ENCODE results near the gene SYCP3. TPM values are rescaled to one million over a fixed set of nuclear protein-coding genes. Genes with fewer than 3 reads are reported as not detected.
"Not testable (repeated sequence)": the region's sequence is repeated elsewhere in the genome, so short reads cannot be mapped to it uniquely, and the experiment has no call there.

SYCP3 gene
- polyA plus RNA-seq, 3 donors: 0.23 to 3.1 (median 0.73) TPM

DNA sequence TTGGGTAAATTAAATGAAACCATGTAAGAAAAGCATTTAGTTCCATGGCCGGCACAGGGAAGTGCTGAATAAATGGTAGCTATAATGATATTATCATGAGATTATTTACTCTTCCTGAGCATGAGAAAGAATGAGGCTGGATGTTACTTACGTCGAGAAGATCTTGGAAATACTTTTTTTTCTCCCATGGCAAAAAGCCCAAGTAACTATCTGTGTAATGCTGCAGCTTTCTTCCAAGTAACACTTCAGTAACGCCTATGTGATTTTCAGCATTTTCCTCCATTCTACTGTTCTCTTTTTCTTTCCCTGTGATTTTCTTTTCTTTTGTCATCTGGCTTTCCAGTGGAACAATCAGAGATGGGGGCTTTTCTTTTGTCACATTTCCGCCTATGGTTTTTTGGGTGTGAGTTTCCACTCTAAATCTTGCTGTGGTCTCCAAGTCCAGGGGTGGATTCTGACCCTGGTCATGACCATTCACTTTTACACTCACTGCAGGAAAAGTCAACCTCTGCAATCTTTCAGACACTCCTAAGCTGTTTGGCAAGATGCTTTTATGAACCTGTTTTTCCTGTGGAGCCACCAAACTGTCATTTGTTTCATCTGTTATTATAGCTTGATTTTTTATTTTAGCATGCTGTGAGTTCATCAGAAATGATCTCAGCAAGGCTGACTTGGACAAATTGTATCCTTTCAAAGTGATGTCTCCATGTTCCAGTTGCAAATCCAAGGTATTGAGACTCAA is 25.0 kb upstream of the SYCP3 start:
- no peak for DNase-seq (ENCODE audit: extremely low read depth in 1 of 11, low read depth in 9 of 11, low spot score in 4 of 11)

DNA sequence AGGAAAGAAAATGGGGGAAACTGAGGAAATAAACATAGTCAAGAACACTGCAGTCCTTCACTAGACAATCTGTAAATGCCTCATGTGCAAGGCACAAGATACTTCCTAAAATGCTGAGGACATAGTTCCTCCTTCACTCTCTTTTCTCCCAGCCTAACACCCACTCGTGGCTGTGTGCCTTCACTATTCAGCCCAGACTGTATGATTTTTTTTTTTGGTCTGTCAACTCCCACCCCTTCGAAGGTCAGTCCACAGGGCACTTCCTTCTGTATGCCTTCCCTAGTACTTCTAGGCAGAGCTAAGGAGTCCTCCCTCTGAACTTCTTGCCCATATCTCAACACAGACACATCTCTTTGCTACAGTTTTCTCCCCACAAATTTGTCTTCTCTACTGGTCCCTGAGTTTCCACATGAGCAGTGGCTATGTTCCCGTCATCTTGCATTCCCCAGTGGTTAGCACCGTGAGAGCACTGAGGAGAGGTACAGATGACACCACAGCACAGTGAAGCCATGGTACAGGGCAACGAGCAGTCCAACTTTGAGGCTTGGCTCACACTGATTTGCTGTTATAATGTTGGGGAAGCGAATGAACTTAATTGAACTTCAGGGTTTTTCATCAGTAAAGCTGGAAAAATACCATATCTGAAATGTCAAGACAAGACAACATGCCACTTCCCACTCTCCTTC is 24.1 kb upstream of the SYCP3 start:
- DNase-seq (ENCODE audit: extremely low read depth in 1 of 11, low read depth in 9 of 11, low spot score in 4 of 11): no peak

DNA sequence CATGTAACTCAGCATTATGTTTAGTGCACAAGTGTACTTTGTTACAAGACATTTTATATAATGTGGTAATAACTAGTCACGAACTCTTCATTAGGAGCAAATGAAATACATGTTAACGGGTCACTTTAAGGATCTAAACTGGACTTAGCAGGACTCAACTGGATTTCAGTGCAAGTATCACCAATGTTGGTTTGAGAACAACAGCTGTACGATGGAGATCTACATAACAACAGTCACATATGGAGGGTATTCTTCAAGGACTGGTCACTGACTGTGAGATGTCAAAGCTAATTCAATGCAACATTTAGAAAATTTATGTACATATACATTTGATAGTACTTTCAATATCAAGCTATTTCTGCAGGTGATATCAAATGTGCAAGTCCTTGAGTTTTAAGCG is 22.5 kb upstream of the SYCP3 start:
- DNase-seq (ENCODE audit: extremely low read depth in 1 of 11, low read depth in 9 of 11, low spot score in 4 of 11): no peak

DNA sequence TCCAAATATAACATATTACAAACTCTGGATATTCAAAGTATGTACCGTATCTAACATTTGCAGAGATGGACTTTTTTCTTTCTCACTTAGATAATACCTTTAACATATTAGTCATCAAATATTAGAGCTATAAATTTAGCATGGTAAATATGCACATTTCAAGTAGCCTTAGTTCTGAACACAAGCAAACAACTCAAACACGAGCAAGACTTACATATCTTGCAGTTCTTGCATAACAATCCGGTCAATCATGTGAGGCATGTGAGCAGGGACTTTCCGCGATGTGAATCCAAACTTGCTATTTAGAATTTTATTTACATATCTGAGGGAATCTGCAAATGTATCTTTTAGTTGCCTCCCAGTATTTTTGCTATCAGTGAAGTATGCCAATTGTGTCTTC is 22.1 kb upstream of the SYCP3 start:
- DNase-seq (ENCODE audit: extremely low read depth in 1 of 11, low read depth in 9 of 11, low spot score in 4 of 11): no peak

DNA sequence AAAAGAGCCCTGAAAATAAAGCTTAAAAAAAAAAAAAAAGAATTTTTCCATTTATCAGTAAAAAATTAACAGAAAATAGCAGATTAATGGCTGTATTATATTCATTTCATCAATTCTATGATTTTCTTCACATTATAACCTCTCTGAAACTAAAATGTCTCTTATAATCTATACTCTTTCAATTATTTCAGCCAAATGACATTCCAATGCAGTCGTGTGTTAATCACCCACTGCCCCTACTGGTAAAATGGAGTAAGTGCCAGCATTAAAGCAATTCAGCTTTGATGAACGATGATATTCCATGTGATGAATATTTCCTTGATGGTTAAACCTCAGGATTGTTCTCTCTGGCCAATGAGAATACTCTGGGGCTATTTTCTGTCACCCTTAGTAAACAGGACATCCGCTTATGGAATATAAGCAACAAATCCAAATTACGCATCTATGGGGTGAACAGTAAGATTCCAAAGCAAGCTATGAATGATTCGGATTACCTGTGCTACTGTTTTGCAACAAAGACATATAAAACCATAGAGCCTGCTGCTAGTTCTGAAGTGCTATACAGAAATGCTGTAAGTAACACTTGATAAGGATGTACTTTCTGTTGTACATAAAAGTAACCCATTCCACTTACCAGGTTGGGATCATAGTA is 20.3 kb upstream of the SYCP3 start:
- peak in 6 of 11 donors; percentile 5 to 17 (median 12) for DNase-seq (ENCODE audit: extremely low read depth in 1 of 11, low read depth in 9 of 11, low spot score in 4 of 11)

DNA sequence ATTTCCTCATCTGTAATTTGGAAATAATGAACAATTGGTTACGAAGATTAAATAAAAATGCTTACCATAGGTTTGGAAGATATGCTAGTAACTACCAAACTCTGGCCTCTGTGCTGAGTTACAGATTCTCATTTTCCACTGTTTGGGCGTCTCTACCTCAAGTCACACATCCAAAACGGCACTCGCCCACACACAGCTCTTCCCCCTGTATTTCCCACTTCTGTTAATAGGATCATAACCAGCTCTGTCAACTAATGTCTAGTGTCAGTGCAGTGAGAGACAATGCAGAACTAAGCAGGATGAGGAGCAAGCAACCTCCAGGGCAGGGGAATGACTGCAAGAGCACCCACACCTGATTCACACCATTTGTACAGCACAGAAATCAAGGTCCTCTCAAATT is 10.9 kb upstream of the SYCP3 start:
- DNase-seq (ENCODE audit: extremely low read depth in 1 of 11, low read depth in 9 of 11, low spot score in 4 of 11): no peak

DNA sequence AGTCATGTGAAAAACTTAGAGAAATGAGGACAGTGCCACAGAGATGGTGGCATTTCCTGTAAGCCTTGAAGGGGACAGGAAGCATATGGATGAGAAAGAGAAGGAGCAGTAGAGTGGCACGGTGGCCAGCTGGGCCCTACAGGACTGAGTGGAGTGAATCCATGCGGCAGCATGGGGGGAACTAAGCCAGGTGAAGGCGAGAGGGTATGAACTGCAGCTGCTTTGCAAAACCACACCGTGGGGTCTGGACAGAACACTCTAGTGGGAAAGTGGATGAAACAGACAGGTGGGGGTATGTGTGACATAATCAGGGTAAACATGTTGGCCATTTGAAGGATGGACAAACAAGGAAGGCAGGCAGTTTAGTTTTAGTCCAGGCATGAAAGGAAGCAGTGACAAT is 10.4 kb upstream of the SYCP3 start:
- no peak for DNase-seq (ENCODE audit: extremely low read depth in 1 of 11, low read depth in 9 of 11, low spot score in 4 of 11)

DNA sequence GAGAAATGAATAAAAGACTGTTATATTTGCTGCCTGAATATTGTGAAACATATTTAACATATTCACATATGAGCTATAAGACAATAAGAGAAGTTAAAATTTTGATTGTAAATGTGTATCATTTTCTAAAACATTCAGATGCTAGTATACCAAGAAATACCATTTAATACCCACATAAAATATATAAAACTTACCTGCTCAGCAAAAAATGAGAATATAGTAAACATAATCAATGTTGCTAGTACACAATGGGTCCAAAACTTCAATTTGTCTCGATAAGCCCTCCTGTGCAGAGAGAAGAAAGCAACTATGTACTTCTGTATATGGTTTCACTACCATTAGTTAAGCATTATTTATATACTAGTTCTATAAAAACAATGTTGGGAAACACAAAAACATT is 9.6 kb upstream of the SYCP3 start:
- no peak for DNase-seq (ENCODE audit: extremely low read depth in 1 of 11, low read depth in 9 of 11, low spot score in 4 of 11)

GRCh38 chr12:101747697-101748096 is 8.4 kb upstream of the SYCP3 start:
- DNase-seq (ENCODE audit: extremely low read depth in 1 of 11, low read depth in 9 of 11, low spot score in 4 of 11): no peak

DNA sequence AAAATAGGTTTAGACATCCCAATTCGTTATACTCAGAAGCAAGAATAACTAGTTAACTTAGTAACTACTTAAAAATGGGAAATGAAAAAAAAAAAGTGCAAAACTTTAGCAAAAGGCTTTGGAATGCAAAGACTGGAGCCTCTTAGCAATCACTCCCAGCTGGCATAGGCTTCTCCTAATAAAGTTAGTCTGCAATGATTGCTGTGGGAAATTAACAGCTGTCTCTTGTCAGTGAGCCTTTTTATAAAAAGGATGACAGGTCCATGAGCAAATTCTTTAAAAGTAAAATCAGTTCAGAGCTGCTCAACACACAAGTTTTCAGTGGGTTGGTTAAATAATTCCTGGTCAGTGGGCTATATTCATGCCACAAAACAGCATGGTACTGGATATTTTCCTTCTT is 7.4 kb upstream of the SYCP3 start:
- peak in 3 of 11 donors; percentile 2 to 27 (median 12) for DNase-seq (ENCODE audit: extremely low read depth in 1 of 11, low read depth in 9 of 11, low spot score in 4 of 11)

DNA sequence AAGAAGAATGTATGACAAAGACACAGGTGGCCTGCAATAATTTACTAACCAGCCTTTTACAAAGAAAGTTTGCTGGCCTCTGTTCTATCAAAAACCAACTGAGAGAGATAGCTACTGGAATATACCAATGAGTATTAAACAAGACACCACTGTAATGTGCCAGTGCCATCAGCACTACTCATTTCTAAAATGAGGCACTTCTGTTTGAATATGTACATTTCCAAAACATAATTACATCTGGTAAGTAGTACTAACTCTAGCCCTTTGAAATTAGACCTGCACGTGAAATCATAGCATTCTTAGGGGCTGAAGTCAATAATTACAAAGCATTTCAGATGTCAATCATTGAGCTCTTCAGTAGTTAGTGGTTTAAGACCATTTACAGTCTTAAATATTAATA is 6.9 kb upstream of the SYCP3 start:
- no peak for DNase-seq (ENCODE audit: extremely low read depth in 1 of 11, low read depth in 9 of 11, low spot score in 4 of 11)

DNA sequence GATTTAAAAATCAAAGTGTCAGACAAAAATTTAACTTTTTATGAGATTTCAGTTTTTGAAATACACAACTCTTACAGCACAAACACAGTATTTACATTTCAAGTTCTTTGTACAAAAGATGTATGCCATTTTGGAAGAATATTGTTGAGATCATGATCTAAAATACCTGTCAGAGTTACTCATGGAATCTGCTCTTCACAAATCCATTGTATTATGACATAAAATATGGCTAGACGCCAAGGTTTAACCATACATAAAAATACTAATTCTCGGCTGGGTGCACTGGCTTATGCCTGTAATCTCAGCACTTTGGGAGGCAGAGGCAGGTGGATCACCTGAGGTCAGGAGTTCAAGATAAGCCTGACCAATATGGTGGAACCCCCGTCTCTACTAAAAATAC is 6.2 kb upstream of the SYCP3 start:
- DNase-seq (ENCODE audit: extremely low read depth in 1 of 11, low read depth in 9 of 11, low spot score in 4 of 11): no peak

- DNase-seq (ENCODE audit: extremely low read depth in 1 of 11, low read depth in 9 of 11, low spot score in 4 of 11): no peak
Observed at GRCh38 chr12:101743724-101744472, 4.6 kb upstream of the SYCP3 start.

DNA sequence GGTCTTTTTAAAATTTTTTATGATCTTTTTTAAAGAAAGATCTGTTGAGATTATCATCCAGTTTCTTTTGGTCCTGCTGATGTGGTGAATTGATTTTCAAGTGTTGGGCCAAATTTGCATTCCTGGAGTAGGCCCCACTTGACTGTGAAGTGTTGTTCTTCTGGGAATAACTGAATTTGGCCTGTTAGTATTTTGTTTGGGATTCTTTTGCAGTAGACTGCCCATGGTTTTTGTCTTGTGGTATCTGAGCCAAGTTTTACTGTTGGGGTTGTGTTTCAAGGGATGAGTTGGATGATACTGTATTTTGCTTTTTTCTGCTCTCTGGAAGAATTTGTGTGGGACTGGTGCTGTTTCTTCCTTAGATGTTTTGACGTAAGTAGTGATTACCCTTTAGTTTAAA is 4.0 kb upstream of the SYCP3 start:
- DNase-seq (ENCODE audit: extremely low read depth in 1 of 11, low read depth in 9 of 11, low spot score in 4 of 11): no peak

- DNase-seq (ENCODE audit: extremely low read depth in 1 of 11, low read depth in 9 of 11, low spot score in 4 of 11): no peak
Observed at GRCh38 chr12:101740980-101741379, 1.7 kb upstream of the SYCP3 start.

GRCh38 chr12:101740566-101740965 is 1.3 kb upstream of the SYCP3 start:
- no peak for DNase-seq (ENCODE audit: extremely low read depth in 1 of 11, low read depth in 9 of 11, low spot score in 4 of 11)

- DNase-seq (ENCODE audit: extremely low read depth in 1 of 11, low read depth in 9 of 11, low spot score in 4 of 11): no peak
Observed at GRCh38 chr12:101737476-101737875, 1.8 kb downstream of the SYCP3 start.

DNA sequence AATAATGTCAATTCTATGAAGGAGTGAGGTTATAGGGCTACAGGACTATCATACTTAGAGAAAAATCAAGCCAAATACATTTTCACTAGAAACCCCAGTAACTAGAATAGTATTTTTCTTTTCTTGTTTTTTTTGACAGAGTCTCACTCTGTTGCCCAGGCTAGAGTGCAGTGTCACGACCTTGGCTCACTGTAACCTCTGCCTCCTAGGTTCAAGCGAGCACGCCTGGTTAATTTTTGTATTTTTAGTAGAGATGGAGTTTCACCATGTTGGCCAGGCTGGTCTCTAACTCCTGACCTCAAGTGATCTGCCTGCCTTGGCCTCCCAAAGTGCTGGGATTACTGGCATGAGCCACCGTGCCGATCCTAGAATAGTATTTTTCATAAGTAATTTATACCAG is 4.8 kb downstream of the SYCP3 start:
- DNase-seq (ENCODE audit: extremely low read depth in 1 of 11, low read depth in 9 of 11, low spot score in 4 of 11): not testable (repeated sequence)

DNA sequence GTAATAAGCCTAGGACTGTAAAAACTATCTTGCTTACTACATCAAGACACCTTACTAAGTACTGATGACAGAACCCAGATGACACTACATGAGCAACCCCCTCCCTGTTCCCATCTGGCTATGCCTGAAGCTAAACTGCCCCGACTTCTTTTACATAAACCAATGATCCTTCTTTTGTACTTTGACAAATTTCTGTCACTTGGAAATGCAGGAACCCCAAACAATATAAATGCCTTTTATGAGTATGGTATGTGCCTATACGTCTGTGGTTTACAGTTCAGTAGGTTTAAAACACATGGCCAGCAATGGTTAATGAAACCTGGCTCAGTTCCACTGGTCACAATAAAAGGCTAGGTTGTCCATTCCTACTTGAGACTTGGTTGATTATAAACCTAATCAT is 6.1 kb downstream of the SYCP3 start:
- peak in 1 of 11 donors; percentile 2 for DNase-seq (ENCODE audit: extremely low read depth in 1 of 11, low read depth in 9 of 11, low spot score in 4 of 11)

DNA sequence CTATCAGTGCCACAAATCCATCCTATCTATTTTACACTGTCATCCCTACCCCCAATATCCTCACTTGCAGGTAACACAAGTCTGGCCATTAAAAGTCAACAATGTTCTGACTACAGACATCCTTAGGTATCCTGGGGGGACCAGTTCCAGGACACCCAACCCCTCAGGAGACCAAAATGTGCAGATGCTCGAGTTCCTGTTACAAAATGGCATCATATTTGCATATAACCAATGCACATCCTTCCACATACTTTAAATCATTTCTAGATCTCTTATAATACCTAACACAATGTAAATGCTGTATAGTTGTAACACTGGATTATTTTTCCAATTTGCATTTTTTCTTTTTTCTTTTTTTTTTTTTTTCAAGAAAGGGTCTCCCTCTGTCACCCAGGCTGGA is 6.9 kb downstream of the SYCP3 start:
- DNase-seq (ENCODE audit: extremely low read depth in 1 of 11, low read depth in 9 of 11, low spot score in 4 of 11): no peak
